AG04450 (cell line): ENCODE data around the gene C5orf34. TPM values are rescaled to one million over a fixed set of nuclear protein-coding genes. Genes with fewer than 3 reads are reported as not detected.
"Not testable (repeated sequence)": the region's sequence is repeated elsewhere in the genome, so short reads cannot be mapped to it uniquely, and the experiment has no call there.

Experiments
- CTCF ChIA-PET: fragments of 300-600, 350-600 bp; formaldehyde crosslinking; extraction: SDS; loops from one replicate; lab custom pipeline; 2022; ENCODE audit warnings: antibody characterized with exemption, inconsistent platforms; lab: Charles Lee
- POLR2A ChIA-PET: fragments of 350-600 bp; formaldehyde crosslinking; extraction: SDS; loops from one replicate; lab custom pipeline; 2021; ENCODE audit warnings: antibody characterized with exemption, inconsistent platforms; lab: Yijun Ruan, JAX
- DNase-seq: peaks from one replicate; pipeline ENCODE4 v3.0.0-alpha.2; 2011; ENCODE audit warnings: low read depth, low spot score
- H3K27ac ChIP-seq: one replicate; pipeline ENCODE4 v1.5.1; 2012; ENCODE audit warnings: low read depth, low read length, control low read depth
- H3K27me3 ChIP-seq: one replicate; pipeline ENCODE4 v1.6.0; 2012; ENCODE audit warnings: low read length; ENCODE audit not compliant: control insufficient read depth, insufficient read depth
- H3K4me3 ChIP-seq: 2 replicates; pipeline ENCODE4 v1.5.1; 2011; ENCODE audit warnings: mild to moderate bottlenecking, low read depth, low read length, control low read depth
- H3K9me3 ChIP-seq: 2 replicates; pipeline ENCODE4 v1.5.1; 2012; ENCODE audit warnings: low read length; ENCODE audit not compliant: control insufficient read depth, insufficient read depth
- CTCF ChIP-seq: IDR thresholded peaks from 2 replicates; pipeline ENCODE4 v1.5.1; 2011; ENCODE audit warnings: low read depth, low read length, control low read depth, inconsistent platforms
- polyA plus RNA-seq: library from polyadenylated mRNA; depleted of rRNA; stranded (reverse); fragments of >200 nt; gene quantifications from 2 replicates; pipeline ENCODE4 v1.2.3, GENCODE V29; 2011

The C5orf34 gene
- polyA plus RNA-seq, 1 experiment: 3.5 TPM

- TF ChIP-seq CTCF: no peak
- H3K27ac ChIP-seq: no peak overlapping the region
- H3K4me3 ChIP-seq: no peak overlapping the region
- no peak for DNase-seq
- H3K9me3 ChIP-seq: peaks cover 2% of the 10 kb centered on the region; the same call in 1 of the 2 replicates
- POLR2A ChIA-PET: interaction anchor here (0.6 to 1.2 kb wide), 3 partner anchors 42 to 76 kb away, joined by 3 to 13 read pairs (median 6); partner anchors contain the start of gene TMEM267
- no peaks in the 10 kb centered on the region for H3K27me3 ChIP-seq
- CTCF ChIA-PET: interaction anchor here (0.6 to 1.8 kb wide), 6 partner anchors 12 to 71 kb away, joined by 3 to 13 read pairs (median 4); no protein-coding TSS in a partner anchor
Observed at GRCh38 chr5:43560128-43560527, 45.2 kb upstream of the C5orf34 start.

- Histone ChIP-seq H3K9me3 (peaks cover 2% of the 10 kb centered on the region; the same call in 1 of the 2 replicates), H3K27ac (peak within 1 kb of the TSS; percentile 87), H3K4me3 (peak within 1 kb of the TSS; percentile 86), H3K27me3 (no peaks in the 10 kb centered on the region)
- DNase-seq: peak; percentile 63
- CTCF ChIA-PET: interaction anchor here (0.8 to 1.0 kb wide), 2 partner anchors 46 to 73 kb away, joined by 3 read pairs; partner anchors contain the start of genes NNT and TMEM267
- POLR2A ChIA-PET: interaction anchor here (1.3 to 1.8 kb wide), 3 partner anchors 46 to 441 kb away, joined by 3 to 6 read pairs (median 5); partner anchors contain the start of genes NNT and TMEM267
- peak; percentile 38 for TF ChIP-seq CTCF
Observed at GRCh38 chr5:43556857-43557542, 42.1 kb upstream of the C5orf34 start, which contains the start of gene PAIP1. Gene PAIP1 (minus strand): TSS chr5:43557077. CDS start chr5:43556846, 231 bp downstream.

- not testable (repeated sequence) for H3K9me3 ChIP-seq, H3K27me3 ChIP-seq, DNase-seq
- POLR2A ChIA-PET: interaction anchor here (1.3 to 1.8 kb wide), 3 partner anchors 47 to 441 kb away, joined by 3 to 6 read pairs (median 5); partner anchors contain the start of genes NNT and TMEM267
- Histone ChIP-seq H3K4me3 (peak overlapping the region; percentile 86), H3K27ac (peak overlapping the region; percentile 87)
- CTCF ChIA-PET: interaction anchor here (1.2 kb wide), 1 partner anchor 74 kb away, joined by 5 read pairs; no protein-coding TSS in a partner anchor
Observed at GRCh38 chr5:43556607-43556856, 41.6 kb upstream of the C5orf34 start.

GRCh38 chr5:43555895-43556606 is 41.1 kb upstream of the C5orf34 start:
- Histone ChIP-seq H3K27ac (peak overlapping the region; percentile 87), H3K4me3 (peak overlapping the region; percentile 86), H3K27me3 (no peaks in the 10 kb centered on the region), H3K9me3 (peaks cover 2% of the 10 kb centered on the region; the same call in 1 of the 2 replicates)
- POLR2A ChIA-PET: interaction anchor here (1.3 to 1.8 kb wide), 3 partner anchors 47 to 441 kb away, joined by 3 to 6 read pairs (median 5); partner anchors contain the start of genes NNT and TMEM267
- no peak for DNase-seq
- no peak for TF ChIP-seq CTCF
- CTCF ChIA-PET: interaction anchor here (0.6 to 1.4 kb wide), 6 partner anchors 15 to 1216 kb away, joined by 3 to 5 read pairs (median 4); partner anchors contain the start of genes NNT and TMEM267

- TF ChIP-seq CTCF: no peak
- H3K27me3 ChIP-seq: no peaks in the 10 kb centered on the region
- H3K27ac ChIP-seq: no peak overlapping the region
- POLR2A ChIA-PET: no interaction called here
- H3K4me3 ChIP-seq: peak overlapping the region; percentile 86
- CTCF ChIA-PET: interaction anchor here (0.5 to 1.9 kb wide), 5 partner anchors 10 to 76 kb away, joined by 3 to 10 read pairs (median 3); partner anchors contain the start of gene TMEM267
- DNase-seq: no peak
- H3K9me3 ChIP-seq: peaks cover 2% of the 10 kb centered on the region; the same call in 1 of the 2 replicates
Observed at GRCh38 chr5:43554497-43554896, 39.5 kb upstream of the C5orf34 start.
